Stimulated activated memory B cell treated with anti-CD40 and anti-IgM and Interleukin-4, amounts not matched to agents 10 μg/mL and 1 μg/mL and 100 μg/mL, for 72 hours (primary cell): Measurements from ENCODE around the gene RNU6-7.

Experiments used
- ATAC-seq: fragments of 150-1000 bp; cut with Tn5 transposase; 2 replicates; pipeline ENCODE4 v1.10.0; 2021
- H3K27ac Mint-ChIP-seq: one replicate; pipeline ENCODE4 v1.8.0; 2022; ENCODE audit warnings: mild to moderate bottlenecking, mixed read lengths
- H3K27me3 Mint-ChIP-seq: one replicate; pipeline ENCODE4 v1.8.0; 2022; ENCODE audit warnings: mixed read lengths
- H3K36me3 Mint-ChIP-seq: one replicate; pipeline ENCODE4 v1.8.0; 2022; ENCODE audit warnings: mixed read lengths
- H3K4me1 Mint-ChIP-seq: one replicate; pipeline ENCODE4 v1.8.0; 2022; ENCODE audit warnings: mixed read lengths
- H3K4me3 Mint-ChIP-seq: one replicate; pipeline ENCODE4 v1.8.0; 2022; ENCODE audit warnings: mild to moderate bottlenecking, moderate library complexity, mixed read lengths
- H3K9me3 Mint-ChIP-seq: one replicate; pipeline ENCODE4 v1.8.0; 2022; ENCODE audit warnings: mixed read lengths

RNU6-7 gene

GRCh38 chr14:32200368-32201192 is 1.3 kb upstream of the RNU6-7 start:
- no peaks in the 10 kb centered on the region for H3K9me3 Mint-ChIP-seq
- H3K27ac Mint-ChIP-seq: peak overlapping the region; percentile 100
- H3K36me3 Mint-ChIP-seq: no peaks in the 10 kb centered on the region
- H3K27me3 Mint-ChIP-seq: no peaks in the 10 kb centered on the region
- H3K4me3 Mint-ChIP-seq: peak overlapping the region; percentile 88
- peaks cover 41% of the 10 kb centered on the region for H3K4me1 Mint-ChIP-seq
- ATAC-seq: no peak

GRCh38 chr14:32201193-32201815 is 541 bp upstream of the RNU6-7 start:
- H3K4me1 Mint-ChIP-seq: peaks cover 45% of the 10 kb centered on the region
- H3K27me3 Mint-ChIP-seq: no peaks in the 10 kb centered on the region
- H3K9me3 Mint-ChIP-seq: no peaks in the 10 kb centered on the region
- peak overlapping the region; percentile 88 for H3K4me3 Mint-ChIP-seq
- no peaks in the 10 kb centered on the region for H3K36me3 Mint-ChIP-seq
- peak overlapping the region; percentile 100 for H3K27ac Mint-ChIP-seq
- ATAC-seq: peak; percentile 82

GRCh38 chr14:32202491-32202997 is 699 bp downstream of the RNU6-7 start:
- H3K27me3 Mint-ChIP-seq: no peaks in the 10 kb centered on the region
- H3K4me1 Mint-ChIP-seq: peaks cover 50% of the 10 kb centered on the region
- peak overlapping the region; percentile 88 for H3K4me3 Mint-ChIP-seq
- H3K9me3 Mint-ChIP-seq: no peaks in the 10 kb centered on the region
- H3K36me3 Mint-ChIP-seq: no peaks in the 10 kb centered on the region
- ATAC-seq: no peak
- peak overlapping the region; percentile 100 for H3K27ac Mint-ChIP-seq

GRCh38 chr14:32202998-32203882 is 1.4 kb downstream of the RNU6-7 start, which contains the start of gene RNU6-8:
TSS of gene RNU6-8 (minus strand) at chr14:32203269.
- Mint-ChIP-seq H3K4me3 (peak within 1 kb of the TSS; percentile 88), H3K9me3 (no peaks in the 10 kb centered on the region), H3K27me3 (no peaks in the 10 kb centered on the region), H3K36me3 (no peaks in the 10 kb centered on the region), H3K27ac (peak within 1 kb of the TSS; percentile 100), H3K4me1 (peaks cover 50% of the 10 kb centered on the region)
- peak; percentile 88 for ATAC-seq

GRCh38 chr14:32203928-32204357 is 2.1 kb downstream of the RNU6-7 start:
- Mint-ChIP-seq H3K9me3 (no peaks in the 10 kb centered on the region), H3K4me3 (peak overlapping the region; percentile 88), H3K27me3 (no peaks in the 10 kb centered on the region), H3K27ac (peak overlapping the region; percentile 100), H3K36me3 (no peaks in the 10 kb centered on the region), H3K4me1 (peaks cover 50% of the 10 kb centered on the region)
- no peak for ATAC-seq

- H3K4me3 Mint-ChIP-seq: peak overlapping the region; percentile 20
- H3K27me3 Mint-ChIP-seq: no peaks in the 10 kb centered on the region
- no peak for ATAC-seq
- H3K4me1 Mint-ChIP-seq: peaks cover 43% of the 10 kb centered on the region
- no peaks in the 10 kb centered on the region for H3K36me3 Mint-ChIP-seq
- H3K27ac Mint-ChIP-seq: peak overlapping the region; percentile 84
- no peaks in the 10 kb centered on the region for H3K9me3 Mint-ChIP-seq
These were observed 3.7 kb downstream of the RNU6-7 start for GRCh38 chr14:32205554-32205953.

GRCh38 chr14:32205984-32206383 is 4.1 kb downstream of the RNU6-7 start:
- Mint-ChIP-seq H3K9me3 (no peaks in the 10 kb centered on the region), H3K4me1 (peaks cover 39% of the 10 kb centered on the region), H3K36me3 (no peaks in the 10 kb centered on the region), H3K27ac (peak overlapping the region; percentile 84), H3K27me3 (no peaks in the 10 kb centered on the region), H3K4me3 (peak overlapping the region; percentile 20)
- ATAC-seq: peak; percentile 54

GRCh38 chr14:32206552-32206951 is 4.7 kb downstream of the RNU6-7 start:
- Mint-ChIP-seq H3K27ac (peak overlapping the region; percentile 84), H3K9me3 (no peaks in the 10 kb centered on the region), H3K4me3 (peak overlapping the region; percentile 24), H3K4me1 (peaks cover 37% of the 10 kb centered on the region), H3K27me3 (no peaks in the 10 kb centered on the region), H3K36me3 (no peaks in the 10 kb centered on the region)
- ATAC-seq: no peak

- no peaks in the 10 kb centered on the region for H3K36me3 Mint-ChIP-seq
- no peak overlapping the region for H3K27ac Mint-ChIP-seq
- peaks cover 26% of the 10 kb centered on the region for H3K4me1 Mint-ChIP-seq
- no peaks in the 10 kb centered on the region for H3K9me3 Mint-ChIP-seq
- H3K27me3 Mint-ChIP-seq: no peaks in the 10 kb centered on the region
- no peak overlapping the region for H3K4me3 Mint-ChIP-seq
- ATAC-seq: no peak
These were observed 6.6 kb downstream of the RNU6-7 start for GRCh38 chr14:32208490-32208889.

GRCh38 chr14:32209471-32209870 is 7.6 kb downstream of the RNU6-7 start:
- H3K9me3 Mint-ChIP-seq: no peaks in the 10 kb centered on the region
- no peaks in the 10 kb centered on the region for H3K27me3 Mint-ChIP-seq
- ATAC-seq: no peak
- H3K27ac Mint-ChIP-seq: no peak overlapping the region
- H3K4me3 Mint-ChIP-seq: no peak overlapping the region
- no peaks in the 10 kb centered on the region for H3K36me3 Mint-ChIP-seq
- H3K4me1 Mint-ChIP-seq: peaks cover 17% of the 10 kb centered on the region

GRCh38 chr14:32211068-32211404 is 9.2 kb downstream of the RNU6-7 start:
- H3K27me3 Mint-ChIP-seq: no peaks in the 10 kb centered on the region
- no peak overlapping the region for H3K27ac Mint-ChIP-seq
- H3K36me3 Mint-ChIP-seq: no peaks in the 10 kb centered on the region
- peaks cover 8% of the 10 kb centered on the region for H3K4me1 Mint-ChIP-seq
- H3K4me3 Mint-ChIP-seq: no peak overlapping the region
- ATAC-seq: no peak
- H3K9me3 Mint-ChIP-seq: no peaks in the 10 kb centered on the region

GRCh38 chr14:32212833-32213232 is 11.0 kb downstream of the RNU6-7 start:
- Mint-ChIP-seq H3K36me3 (no peaks in the 10 kb centered on the region), H3K4me3 (no peak overlapping the region), H3K27ac (peak overlapping the region; percentile 4), H3K4me1 (peaks cover 5% of the 10 kb centered on the region), H3K9me3 (no peaks in the 10 kb centered on the region), H3K27me3 (no peaks in the 10 kb centered on the region)
- ATAC-seq: no peak

GRCh38 chr14:32217301-32217700 is 15.5 kb downstream of the RNU6-7 start:
- H3K27me3 Mint-ChIP-seq: no peaks in the 10 kb centered on the region
- no peaks in the 10 kb centered on the region for H3K36me3 Mint-ChIP-seq
- H3K4me1 Mint-ChIP-seq: peaks cover 10% of the 10 kb centered on the region
- no peaks in the 10 kb centered on the region for H3K9me3 Mint-ChIP-seq
- ATAC-seq: no peak
- no peak overlapping the region for H3K27ac Mint-ChIP-seq
- no peak overlapping the region for H3K4me3 Mint-ChIP-seq

- Mint-ChIP-seq H3K27ac (peak overlapping the region; percentile 1), H3K9me3 (no peaks in the 10 kb centered on the region), H3K27me3 (no peaks in the 10 kb centered on the region), H3K36me3 (no peaks in the 10 kb centered on the region), H3K4me1 (peaks cover 7% of the 10 kb centered on the region), H3K4me3 (no peak overlapping the region)
- ATAC-seq: peak; percentile 83
These were observed 23.0 kb downstream of the RNU6-7 start for GRCh38 chr14:32224737-32225377.
